ENCODE data around the gene TPMT.
"Not testable (repeated sequence)": the region's sequence is repeated elsewhere in the genome, so short reads cannot be mapped to it uniquely, and the experiment has no call there.

DNA sequence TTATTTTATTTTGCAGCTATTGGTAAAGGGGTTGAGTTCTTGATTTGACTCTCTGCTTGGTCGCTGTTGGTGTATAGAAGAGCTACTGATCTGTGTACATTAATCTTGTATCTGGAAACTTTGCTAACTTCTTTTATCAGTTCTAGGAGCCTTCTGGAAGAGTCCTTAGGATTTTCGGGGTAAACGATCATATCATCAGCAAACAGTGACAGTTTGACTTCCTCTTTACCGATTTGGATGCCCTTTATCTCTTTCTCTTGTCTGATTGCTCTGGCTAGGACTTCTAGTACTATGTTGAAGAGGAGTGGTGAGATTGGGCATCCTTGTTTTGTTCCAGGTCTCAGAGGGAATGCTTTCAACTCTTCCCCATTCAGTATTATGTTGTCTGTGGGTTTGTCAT is 21.3 kb upstream of the TPMT start:
- TF ChIP-seq CTCF (CRISPR knock-in tag; IDR thresholded peaks at IDR 0.05); ZNF432 (CRISPR knock-in tag; IDR thresholded peaks at IDR 0.05; ENCODE audit: borderline replicate concordance); TAF1 (CRISPR knock-in tag; IDR thresholded peaks at IDR 0.05); ZNF598 (CRISPR knock-in tag; IDR thresholded peaks at IDR 0.05; ENCODE audit: borderline replicate concordance); USF2 (IDR thresholded peaks at IDR 0.05; ENCODE audit: low read depth, low read length); USF2 (CRISPR knock-in tag; IDR thresholded peaks at IDR 0.05; ENCODE audit: borderline replicate concordance): not testable (repeated sequence)
- TF ChIP-seq, protein P1, sequence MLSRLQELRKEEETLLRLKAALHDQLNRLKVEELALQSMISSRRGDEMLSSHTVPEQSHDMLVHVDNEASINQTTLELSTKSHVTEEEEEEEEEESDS (CRISPR knock-in tag; IDR thresholded peaks at IDR 0.05; ENCODE audit: borderline replicate concordance) = not testable (repeated sequence)

All from HepG2 (cell line).